ENCODE results near the gene TRIM52.

Gene TRIM52

GRCh38 chr5:181235689-181236366 lies 25.1 kb downstream of the TRIM52 start:
- TF ChIP-seq SIN3A (IDR thresholded peaks at IDR 0.05; ENCODE audit: borderline replicate concordance, insufficient read depth, low read length) (0 out of 2 replicates have a peak, but pooled peaks have one; percentile 23), FOXP2 (optimal IDR thresholded peaks at IDR 0.05; ENCODE audit: borderline replicate concordance, extremely low read depth, extremely low read length, insufficient read depth) (no peak), POLR2AphosphoS5 (IDR thresholded peaks at IDR 0.05; ENCODE audit: low read depth, low read length) (peak; percentile 88), TAF1 (IDR thresholded peaks at IDR 0.05; ENCODE audit: borderline replicate concordance, insufficient read depth, low read length) (peak; percentile 39; the same call in 1 of the 2 replicates), REST (IDR thresholded peaks at IDR 0.05; ENCODE audit: insufficient read depth in 1 of 2, low read depth in 2 of 2, low read length in 2 of 2) (no peak)

GRCh38 chr5:181235323-181235688 lies 25.6 kb downstream of the TRIM52 start:
- TF ChIP-seq SIN3A (IDR thresholded peaks at IDR 0.05; ENCODE audit: borderline replicate concordance, insufficient read depth, low read length) (no peak), POLR2AphosphoS5 (IDR thresholded peaks at IDR 0.05; ENCODE audit: low read depth, low read length) (no peak), TAF1 (IDR thresholded peaks at IDR 0.05; ENCODE audit: borderline replicate concordance, insufficient read depth, low read length) (no peak), FOXP2 (optimal IDR thresholded peaks at IDR 0.05; ENCODE audit: borderline replicate concordance, extremely low read depth, extremely low read length, insufficient read depth) (no peak), REST (IDR thresholded peaks at IDR 0.05; ENCODE audit: insufficient read depth in 1 of 2, low read depth in 2 of 2, low read length in 2 of 2) (no peak)

- no peak for TF ChIP-seq REST (IDR thresholded peaks at IDR 0.05; ENCODE audit: insufficient read depth in 1 of 2, low read depth in 2 of 2, low read length in 2 of 2)
- no peak for TF ChIP-seq TAF1 (IDR thresholded peaks at IDR 0.05; ENCODE audit: borderline replicate concordance, insufficient read depth, low read length)
- no peak; the same call in 1 of the 2 replicates for TF ChIP-seq SIN3A (IDR thresholded peaks at IDR 0.05; ENCODE audit: borderline replicate concordance, insufficient read depth, low read length)
- TF ChIP-seq POLR2AphosphoS5 (IDR thresholded peaks at IDR 0.05; ENCODE audit: low read depth, low read length), result peak; percentile 65
- TF ChIP-seq FOXP2 (optimal IDR thresholded peaks at IDR 0.05; ENCODE audit: borderline replicate concordance, extremely low read depth, extremely low read length, insufficient read depth), result no peak
Measured at GRCh38 chr5:181234455-181235306, 26.3 kb downstream of the TRIM52 start.

- TF ChIP-seq TAF1 (IDR thresholded peaks at IDR 0.05; ENCODE audit: borderline replicate concordance, insufficient read depth, low read length) (no peak), POLR2AphosphoS5 (IDR thresholded peaks at IDR 0.05; ENCODE audit: low read depth, low read length) (no peak), REST (IDR thresholded peaks at IDR 0.05; ENCODE audit: insufficient read depth in 1 of 2, low read depth in 2 of 2, low read length in 2 of 2) (no peak), FOXP2 (optimal IDR thresholded peaks at IDR 0.05; ENCODE audit: borderline replicate concordance, extremely low read depth, extremely low read length, insufficient read depth) (no peak), SIN3A (IDR thresholded peaks at IDR 0.05; ENCODE audit: borderline replicate concordance, insufficient read depth, low read length) (no peak)
Measured at GRCh38 chr5:181233801-181234454, 27.0 kb downstream of the TRIM52 start.

All from PFSK-1 (cell line).